GM18508 (cell line): ENCODE measurements around the gene ANKS3.

Source experiments
- ATAC-seq: cut with Tn5 transposase; IDR thresholded peaks from one replicate; pipeline ENCODE4 v1.9.1; 2021; ENCODE audit warnings: moderate number of reproducible peaks; ENCODE audit not compliant: insufficient read depth, unreplicated experiment

ANKS3 gene

DNA sequence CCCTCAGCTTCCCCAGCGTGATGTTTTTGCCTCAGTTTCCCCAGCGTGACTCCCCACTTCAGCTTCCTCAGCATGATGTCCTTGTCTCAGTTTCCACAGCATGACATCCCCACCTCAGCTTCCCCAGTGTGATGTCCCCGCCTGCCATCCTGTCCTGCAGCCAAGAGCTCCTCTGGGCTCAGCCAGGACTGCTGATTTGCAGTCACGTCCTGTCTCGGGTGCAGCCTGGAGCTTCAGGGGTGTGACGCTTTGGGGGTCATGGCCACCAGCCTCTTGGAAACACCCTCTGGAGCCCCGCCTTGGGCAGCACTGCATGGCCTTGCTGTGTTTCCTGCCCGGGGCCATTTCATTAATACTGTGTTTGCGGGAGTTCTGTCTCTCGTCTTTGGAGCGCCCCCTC is 57.2 kb downstream of the ANKS3 start:
- ATAC-seq = no peak

GRCh38 chr16:4675864-4676786 is 57.9 kb downstream of the ANKS3 start:
- ATAC-seq = no peak

- no peak for ATAC-seq
Measured at GRCh38 chr16:4674926-4675530, 59.0 kb downstream of the ANKS3 start.

GRCh38 chr16:4673387-4674046 is 60.6 kb downstream of the ANKS3 start:
- ATAC-seq = no peak

DNA sequence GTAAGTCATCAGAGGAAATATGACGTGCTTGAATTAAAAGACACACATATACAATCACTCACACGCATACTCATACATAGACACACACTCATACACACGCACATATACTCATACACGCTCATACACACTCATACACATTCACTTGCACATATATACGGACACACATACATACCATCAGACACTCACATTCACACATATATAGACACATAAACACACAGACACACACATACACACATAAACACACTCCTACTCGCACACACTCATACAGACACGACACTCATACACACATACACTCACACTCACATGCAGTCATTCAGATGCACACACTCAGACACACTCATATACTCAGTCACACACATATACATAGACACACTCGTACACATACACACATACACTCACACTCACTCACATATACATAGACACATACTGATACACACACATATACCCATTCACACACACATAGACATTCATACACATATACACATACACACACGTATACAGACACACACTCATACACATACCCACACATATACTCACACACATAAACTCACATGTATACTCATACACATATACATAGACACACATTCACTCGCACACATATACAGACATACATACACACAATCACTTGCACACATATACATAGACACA is 65.6 kb downstream of the ANKS3 start:
- no peak for ATAC-seq

GRCh38 chr16:4667203-4667963 is 66.7 kb downstream of the ANKS3 start:
- ATAC-seq = no peak

- no peak for ATAC-seq
Measured at GRCh38 chr16:4666537-4667202, 67.4 kb downstream of the ANKS3 start.

DNA sequence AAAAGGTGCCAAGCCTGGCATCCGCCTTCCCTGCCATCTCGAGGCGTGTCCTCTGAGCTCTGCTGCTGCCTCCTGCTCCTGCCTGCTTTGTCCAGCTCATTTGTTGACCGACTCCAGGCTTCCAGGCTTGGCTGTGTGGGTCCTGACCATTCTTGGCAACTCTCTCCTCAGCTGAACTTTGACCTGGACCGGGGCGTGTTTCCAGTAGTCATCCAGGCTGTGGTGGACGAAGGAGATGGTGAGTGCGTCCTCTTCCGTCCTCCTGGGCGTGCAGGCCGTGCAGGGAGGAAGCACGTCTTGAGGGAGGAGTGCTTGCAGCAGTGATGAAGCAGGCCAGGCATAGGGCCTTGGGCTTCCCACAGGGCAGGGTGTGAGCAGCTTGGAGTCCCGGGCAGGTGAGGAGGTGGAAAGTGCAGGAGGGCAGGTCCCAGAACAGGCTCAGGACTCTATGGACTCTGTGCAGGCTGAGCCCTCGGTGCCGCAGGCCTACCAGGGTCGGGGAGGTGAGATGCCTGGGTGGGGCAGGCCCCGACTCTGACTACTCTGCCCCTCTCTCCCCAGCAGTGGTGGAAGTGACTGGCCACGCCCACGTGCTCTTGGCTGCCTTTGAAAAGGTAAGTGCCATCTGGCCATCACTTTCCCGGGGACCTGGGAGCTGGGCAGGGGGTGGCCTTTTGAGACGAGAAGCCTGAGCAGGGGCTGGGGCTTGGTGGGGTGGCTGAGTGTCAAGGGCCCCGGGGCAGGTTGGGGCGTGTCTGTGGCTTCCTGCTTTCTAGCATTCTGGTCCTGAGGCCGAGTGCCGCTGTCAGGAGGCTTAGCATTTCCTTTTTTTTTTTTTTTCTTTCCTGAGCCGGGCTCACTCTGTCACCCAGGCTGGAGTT is 69.3 kb downstream of the ANKS3 start:
- ATAC-seq = no peak

GRCh38 chr16:4663777-4664465 is 70.2 kb downstream of the ANKS3 start:
- no peak for ATAC-seq

DNA sequence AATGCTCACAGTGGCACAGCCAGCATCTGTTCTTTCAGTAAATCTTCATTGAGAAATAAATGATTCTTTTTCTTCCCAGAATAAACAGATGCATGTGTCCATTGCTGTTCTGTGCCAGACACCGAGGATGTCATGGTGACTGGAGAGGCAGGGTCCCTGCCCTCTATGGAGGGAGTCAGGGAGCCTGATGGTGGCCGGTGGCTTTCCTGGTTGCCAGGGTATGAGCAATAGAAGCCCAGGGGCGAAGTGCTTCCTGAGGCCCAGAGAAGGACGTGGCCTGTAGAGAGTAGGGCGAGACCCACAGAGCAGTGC is 70.7 kb downstream of the ANKS3 start:
- no peak for ATAC-seq

GRCh38 chr16:4661661-4662060 is 72.4 kb downstream of the ANKS3 start:
- no peak for ATAC-seq

DNA sequence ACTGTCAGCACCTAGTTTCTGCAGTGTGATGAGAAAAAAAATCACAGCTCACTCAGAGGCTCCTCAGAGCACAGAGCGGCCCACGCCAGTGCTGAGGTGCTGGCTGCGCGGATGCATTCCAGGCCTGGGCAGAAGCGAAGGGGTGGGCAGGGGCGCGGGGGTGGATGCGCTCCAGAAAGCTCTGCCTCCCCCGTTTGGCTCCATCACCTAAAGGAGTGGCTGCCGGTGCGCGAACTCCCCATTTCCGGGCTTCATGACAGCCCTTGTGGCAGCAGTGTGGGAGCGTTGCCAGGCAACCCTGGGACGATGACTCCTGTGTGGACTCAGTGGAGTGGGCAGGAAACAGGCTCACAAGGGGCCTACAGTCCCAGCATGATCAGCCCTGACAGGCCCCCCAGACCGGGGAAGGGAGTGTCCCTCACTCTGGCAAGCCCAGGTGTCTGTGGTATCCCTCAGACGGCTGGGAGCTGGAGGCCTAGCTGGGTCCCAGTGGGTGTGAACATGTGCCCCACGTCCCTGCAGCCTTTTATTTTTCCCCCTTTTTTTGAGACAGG is 73.5 kb downstream of the ANKS3 start:
- no peak for ATAC-seq

DNA sequence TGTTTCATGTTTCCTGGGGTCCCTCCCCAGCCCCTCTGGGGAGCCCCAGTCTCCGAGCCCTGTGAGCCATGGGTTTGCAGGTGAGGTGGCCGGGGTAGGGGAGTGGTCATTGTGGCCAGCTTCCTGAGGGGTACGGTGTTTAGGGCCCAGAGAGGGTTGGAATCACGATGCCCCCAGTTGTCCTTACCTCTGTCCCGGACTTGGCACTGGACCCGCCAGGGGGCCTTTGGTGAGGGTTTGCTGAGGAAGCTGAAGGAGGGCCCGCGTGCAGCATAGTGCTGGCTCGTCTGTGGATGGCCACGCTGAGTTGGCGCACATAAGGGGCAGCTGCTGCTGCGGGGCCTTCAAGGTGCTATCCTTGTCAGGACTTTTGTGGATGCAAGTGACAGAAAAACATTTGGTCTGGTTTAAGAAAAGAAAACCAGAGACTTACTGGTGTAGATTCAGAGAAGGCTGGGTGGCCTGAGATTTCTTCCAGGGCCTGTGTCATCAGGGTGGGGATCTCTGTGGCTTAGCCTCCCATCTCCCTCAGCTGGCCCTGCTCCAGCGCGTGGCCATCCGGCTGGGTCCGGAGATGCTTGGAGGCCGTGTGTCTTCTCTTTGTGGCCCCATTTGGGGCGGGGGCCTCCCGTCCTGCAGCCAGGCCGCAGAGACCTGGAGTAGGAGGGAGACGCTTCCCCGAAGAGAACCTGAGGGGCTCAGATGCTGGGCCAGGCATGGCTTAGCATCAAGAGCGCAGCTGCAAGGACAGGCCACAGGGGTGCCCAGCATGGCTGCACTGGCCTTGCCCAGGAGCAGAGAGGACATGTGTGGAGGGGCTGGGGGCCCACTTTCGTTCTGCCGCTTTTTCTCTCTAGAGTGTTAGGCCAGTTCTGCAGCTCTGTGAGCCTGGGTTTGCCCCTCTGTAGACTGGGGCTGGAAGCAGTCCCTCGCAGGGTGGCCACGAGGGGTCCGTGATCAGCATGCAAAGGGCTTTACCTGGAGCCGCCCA is 74.4 kb downstream of the ANKS3 start:
- ATAC-seq = no peak

- ATAC-seq = no peak
Measured at GRCh38 chr16:4656695-4657686, 77.1 kb downstream of the ANKS3 start.

GRCh38 chr16:4656221-4656620 is 77.8 kb downstream of the ANKS3 start:
- ATAC-seq = no peak

DNA sequence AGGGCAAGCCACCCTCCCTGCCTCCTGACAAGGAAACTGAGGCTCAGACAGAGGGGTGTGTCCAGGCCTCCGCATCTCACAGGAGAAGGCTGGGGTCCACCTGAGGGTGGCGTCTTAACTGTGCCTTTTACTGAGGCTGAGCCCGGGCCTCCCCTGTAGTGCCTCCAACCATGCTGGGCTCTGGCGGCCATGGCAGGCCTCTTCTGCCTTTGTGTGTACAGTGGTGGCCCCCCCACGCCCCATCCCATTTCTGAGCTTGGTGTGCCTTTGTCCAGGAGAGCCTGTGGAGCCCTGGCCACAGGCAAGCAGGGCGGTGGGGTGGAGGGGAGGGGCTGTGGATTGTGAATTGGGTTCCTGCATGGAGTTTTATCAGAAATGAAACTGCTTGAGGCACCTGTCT is 78.3 kb downstream of the ANKS3 start:
- no peak for ATAC-seq
